Testis (tissue), 3 donors: Measurements from ENCODE around the gene SMOC2. TPM values are rescaled to one million over a fixed set of nuclear protein-coding genes. Genes with fewer than 3 reads are reported as not detected.
"Not testable (repeated sequence)": the region's sequence is repeated elsewhere in the genome, so short reads cannot be mapped to it uniquely, and the experiment has no call there.

ENCODE experiments used
- DNase-seq: peaks from one replicate; pipeline ENCODE4 v3.0.0-alpha.2; 2019
- H3K27ac ChIP-seq, 2 donors: fragments of 200-600 bp; sonication (generic); one replicate each; pipeline ENCODE4 v1.5.1; 2019
- H3K27me3 ChIP-seq: fragments of 200-600 bp; sonication (generic); one replicate; pipeline ENCODE4 v1.5.1; 2019
- H3K36me3 ChIP-seq: fragments of 200-600 bp; sonication (generic); one replicate; pipeline ENCODE4 v1.5.1; 2017; ENCODE audit warnings: low read depth; ENCODE audit errors: missing control alignments
- H3K4me1 ChIP-seq: fragments of 200-600 bp; sonication (generic); one replicate; pipeline ENCODE4 v1.5.1; 2019
- H3K4me3 ChIP-seq, 2 donors: fragments of 200-600 bp; sonication (generic); one replicate each; pipeline ENCODE4 v1.5.1; 2017 to 2019
- H3K9me3 ChIP-seq: fragments of 200-600 bp; sonication (generic); one replicate; pipeline ENCODE4 v1.5.1; 2017
- CTCF ChIP-seq, 3 experiments: fragments of 450-650 bp in 2 of 3; fragments of 200-600 bp in 1 of 3; sonication (generic) in 1 of 3; IDR thresholded peaks; one replicate each; pipeline ENCODE4 v1.5.1; 2016 to 2019; ENCODE audit warnings: antibody characterized with exemption in 3 of 3, mild to moderate bottlenecking in 2 of 3, moderate library complexity in 1 of 3
- POLR2A ChIP-seq: fragments of 450-650 bp; IDR thresholded peaks from one replicate; pipeline ENCODE4 v1.6.1; 2017; ENCODE audit warnings: antibody characterized with exemption, mild to moderate bottlenecking, moderate library complexity
- WGBS, 2 donors: methylation state at CpG; one replicate each; pipeline ENCODE4 v1.1.5; 2018; 5-methylcytosine and 5-hydroxymethylcytosine counted together
- intact Hi-C: fragments of 100-400 bp; cut with DNase I; formaldehyde crosslinking; loops from one replicate; pipeline ENCODE4 v1.15.1; 2023; ENCODE audit warnings: low total_unique reads
- polyA plus RNA-seq: library from polyadenylated mRNA; stranded (reverse); fragments of 350-450 nt; fragmentation: Illumina TruSeq; extraction: RNeasy Lipid Tissue Mini Kit (QIAGEN cat#74804); gene quantifications from one replicate; pipeline ENCODE4 v1.2.3, GENCODE V29; 2014; ENCODE audit warnings: low read depth, low replicate concordance; ENCODE audit not compliant: insufficient read depth
- total RNA-seq, 2 donors: library from RNA; depleted of rRNA; stranded (reverse); fragments of >200 nt; gene quantifications; one replicate each; pipeline ENCODE4 v1.2.3, GENCODE V29; 2016

SMOC2 gene
- total and polyA plus RNA-seq, 3 donors from 2014 or later = 78.4 to 140 (median 110) TPM

- 83 to 86% methylated on average over 15 to 16 of the region's 16 CpGs for WGBS, 2 donors
- intact Hi-C loops = no loop called here
- DNase-seq = no peak
These were observed 235.8 kb downstream of the SMOC2 start for GRCh38 chr6:168676552-168677322.

GRCh38 chr6:168677323-168677781 is 236.4 kb downstream of the SMOC2 start:
- H3K27ac ChIP-seq, H3K9me3 ChIP-seq, H3K36me3 ChIP-seq, H3K4me3 ChIP-seq, intact Hi-C loops, DNase-seq, H3K27me3 ChIP-seq, H3K4me1 ChIP-seq: not testable (repeated sequence)
- 74 to 75% methylated on average over 6 of the region's 6 CpGs for WGBS, 2 donors

More at GRCh38 chr6:168676552-168677322, 235.8 kb downstream of the SMOC2 start:
- H3K9me3 ChIP-seq = no peaks in the 10 kb centered on the region
- H3K27me3 ChIP-seq = no peaks in the 10 kb centered on the region
- TF ChIP-seq CTCF (IDR thresholded peaks at IDR 0.05) = no peak
- TF ChIP-seq POLR2A = no peak
- H3K36me3 ChIP-seq = no peaks in the 10 kb centered on the region
- no peak overlapping the region for H3K27ac ChIP-seq
- no peaks in the 10 kb centered on the region for H3K4me1 ChIP-seq
- H3K4me3 ChIP-seq = no peak overlapping the region

GRCh38 chr6:168678077-168678476 is 237.1 kb downstream of the SMOC2 start:
- intact Hi-C loops = no loop called here
- Histone ChIP-seq H3K36me3 (no peaks in the 10 kb centered on the region), H3K9me3 (no peaks in the 10 kb centered on the region), H3K27ac (no peak overlapping the region), H3K27me3 (no peaks in the 10 kb centered on the region), H3K4me3 (no peak overlapping the region), H3K4me1 (no peaks in the 10 kb centered on the region)
- TF ChIP-seq CTCF (IDR thresholded peaks at IDR 0.05) (no peak), POLR2A (no peak)
- no peak for DNase-seq
- WGBS, 2 donors = 75 to 81% methylated on average over 1 of the region's 1 CpG

GRCh38 chr6:168678588-168678987 is 237.6 kb downstream of the SMOC2 start:
- DNase-seq = no peak
- Histone ChIP-seq H3K27ac (no peak overlapping the region), H3K36me3 (no peaks in the 10 kb centered on the region), H3K4me3 (no peak overlapping the region), H3K4me1 (no peaks in the 10 kb centered on the region), H3K9me3 (no peaks in the 10 kb centered on the region), H3K27me3 (no peaks in the 10 kb centered on the region)
- intact Hi-C loops = no loop called here
- no peak for TF ChIP-seq CTCF (IDR thresholded peaks at IDR 0.05)
- 65 to 66% methylated on average over 5 of the region's 5 CpGs for WGBS, 2 donors

GRCh38 chr6:168681748-168682147 is 240.8 kb downstream of the SMOC2 start:
- DNase-seq = no peak
- Histone ChIP-seq H3K27me3 (no peaks in the 10 kb centered on the region), H3K36me3 (no peaks in the 10 kb centered on the region), H3K4me3 (no peak overlapping the region), H3K9me3 (no peaks in the 10 kb centered on the region), H3K27ac (no peak overlapping the region), H3K4me1 (no peaks in the 10 kb centered on the region)
- intact Hi-C loops = no loop called here
- TF ChIP-seq POLR2A = no peak
- no peak for TF ChIP-seq CTCF (IDR thresholded peaks at IDR 0.05)
- WGBS, 2 donors = 90 to 96% methylated on average over 5 of the region's 5 CpGs
